Kidney (tissue), 14 donors: ENCODE results near the gene ETV6. TPM values are rescaled to one million over a fixed set of nuclear protein-coding genes. Genes with fewer than 3 reads are reported as not detected.
"Not testable (repeated sequence)": the region's sequence is repeated elsewhere in the genome, so short reads cannot be mapped to it uniquely, and the experiment has no call there.

ENCODE experiments used
- DNase-seq, 5 donors: peaks; one replicate each; pipeline ENCODE4 v3.0.0-alpha.2; 2013 to 2020
- FAIRE-seq: peaks from 2 replicates; lab custom pipeline; 2012; peaks lifted over from hg19 to GRCh38; lab: Jason Lieb, UNC
- H3K27ac ChIP-seq, 2 donors: one replicate each; pipeline ENCODE4 v1.7.0; 2013; ENCODE audit warnings: low read depth in 2 of 2, low read length in 2 of 2, inconsistent platforms in 1 of 2
- H3K27me3 ChIP-seq: one replicate; pipeline ENCODE4 v1.7.1; 2013; ENCODE audit warnings: low read length, inconsistent platforms; ENCODE audit not compliant: control insufficient read depth, insufficient read depth
- H3K36me3 ChIP-seq, 3 donors: one replicate each; pipeline versions ENCODE4 v1.7.0 to v1.7.1; 2013; ENCODE audit warnings: low read length in 3 of 3, control low read depth in 1 of 3, inconsistent platforms in 1 of 3; ENCODE audit not compliant: insufficient read depth in 3 of 3, control insufficient read depth in 2 of 3
- H3K4me1 ChIP-seq, 3 donors: one replicate each; pipeline versions ENCODE4 v1.7.0 to v1.7.1; 2013; ENCODE audit warnings: low read length in 3 of 3, inconsistent platforms in 1 of 3, low read depth in 1 of 3; ENCODE audit not compliant: control insufficient read depth in 2 of 3, insufficient read depth in 2 of 3
- H3K4me3 ChIP-seq, 3 donors: one replicate each; pipeline versions ENCODE4 v1.7.0 to v1.8.1; 2013; ENCODE audit warnings: low read length in 3 of 3, control low read depth in 1 of 3, inconsistent platforms in 1 of 3
- H3K9ac ChIP-seq, 3 donors: one replicate each; pipeline versions ENCODE4 v1.7.0 to v1.7.1; 2013; ENCODE audit warnings: low read length in 3 of 3, control low read depth in 1 of 3, inconsistent platforms in 1 of 3
- H3K9me3 ChIP-seq, 3 donors: one replicate each; pipeline versions ENCODE4 v1.7.0 to v1.7.1; 2013; ENCODE audit warnings: low read length in 3 of 3, control low read depth in 1 of 3, inconsistent platforms in 1 of 3; ENCODE audit not compliant: control insufficient read depth in 2 of 3, insufficient read depth in 1 of 3
- intact Hi-C: fragments of 100-400 bp; cut with DNase I; formaldehyde crosslinking; loops from one replicate; pipeline ENCODE4 v1.11.1; 2022
- polyA plus RNA-seq: library from polyadenylated mRNA; stranded (reverse); fragments of 350-450 nt; fragmentation: Illumina TruSeq; extraction: RNeasy Lipid Tissue Mini Kit (QIAGEN cat#74804); gene quantifications from one replicate; pipeline ENCODE4 v1.2.3, GENCODE V29; 2014; ENCODE audit warnings: low read depth, low replicate concordance; ENCODE audit not compliant: insufficient read depth
- total RNA-seq: library from RNA; stranded (reverse); fragmentation: NEBNext Ultra II Directional; extraction: Animal tissue kit (Norgen Biotek cat#: 25700); gene quantifications from one replicate; pipeline ENCODE4 v1.2.1, GENCODE V29; 2021
- TF ChIP-seq, protein P1 (sequence below): IDR thresholded peaks from 3 replicates; pipeline ENCODE4 v1.5.1; 2012; ENCODE audit warnings: mild to moderate bottlenecking, moderate library complexity, borderline replicate concordance; ENCODE audit not compliant: insufficient read depth; ENCODE audit errors: extremely low read depth
- donor health status: control.
- donor health status: control.
- donor health status: control.
- donor health status: control.
- donor health status: control.
- donor health status: DM: yes; HTN: yes; CAD: no.
- donor health status: Normal renal cell carcinoma (clear cell type).

The ETV6 gene
- total and polyA plus RNA-seq, 2 donors from 2014 or later = 5.2 to 59.8 TPM

DNA sequence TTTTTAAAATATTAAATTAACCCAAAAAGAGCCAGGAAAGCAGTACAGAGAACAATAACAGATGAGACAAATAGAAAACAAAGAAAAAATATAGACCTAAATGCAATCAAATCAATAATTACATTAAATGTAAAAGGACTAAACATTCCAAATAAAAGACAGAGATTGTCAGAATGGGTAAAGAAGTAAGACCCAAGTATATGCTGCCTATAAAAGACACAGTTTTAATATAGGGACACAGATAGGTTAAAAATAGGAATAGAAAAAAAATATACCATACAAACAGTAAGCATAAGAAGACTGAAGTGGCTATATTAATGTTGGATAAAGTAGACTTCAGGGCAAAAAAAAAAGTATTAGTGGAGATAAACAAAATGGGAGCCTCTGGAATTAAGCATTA, 258.2 kb downstream of the ETV6 start:
- no peak overlapping the region for H3K4me3 ChIP-seq
- no peaks in the 10 kb centered on the region for H3K4me1 ChIP-seq
- TF ChIP-seq, protein P1, sequence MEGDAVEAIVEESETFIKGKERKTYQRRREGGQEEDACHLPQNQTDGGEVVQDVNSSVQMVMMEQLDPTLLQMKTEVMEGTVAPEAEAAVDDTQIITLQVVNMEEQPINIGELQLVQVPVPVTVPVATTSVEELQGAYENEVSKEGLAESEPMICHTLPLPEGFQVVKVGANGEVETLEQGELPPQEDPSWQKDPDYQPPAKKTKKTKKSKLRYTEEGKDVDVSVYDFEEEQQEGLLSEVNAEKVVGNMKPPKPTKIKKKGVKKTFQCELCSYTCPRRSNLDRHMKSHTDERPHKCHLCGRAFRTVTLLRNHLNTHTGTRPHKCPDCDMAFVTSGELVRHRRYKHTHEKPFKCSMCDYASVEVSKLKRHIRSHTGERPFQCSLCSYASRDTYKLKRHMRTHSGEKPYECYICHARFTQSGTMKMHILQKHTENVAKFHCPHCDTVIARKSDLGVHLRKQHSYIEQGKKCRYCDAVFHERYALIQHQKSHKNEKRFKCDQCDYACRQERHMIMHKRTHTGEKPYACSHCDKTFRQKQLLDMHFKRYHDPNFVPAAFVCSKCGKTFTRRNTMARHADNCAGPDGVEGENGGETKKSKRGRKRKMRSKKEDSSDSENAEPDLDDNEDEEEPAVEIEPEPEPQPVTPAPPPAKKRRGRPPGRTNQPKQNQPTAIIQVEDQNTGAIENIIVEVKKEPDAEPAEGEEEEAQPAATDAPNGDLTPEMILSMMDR = no peak
- no peak overlapping the region for H3K27ac ChIP-seq
- peaks cover 0 to 12% (median 0%) of the 10 kb centered on the region in 3 donors for H3K9me3 ChIP-seq
- intact Hi-C loops = no loop called here
- no peak for FAIRE-seq
- DNase-seq = no peak
- no peak overlapping the region for H3K9ac ChIP-seq
- no peaks in the 10 kb centered on the region for H3K27me3 ChIP-seq
- no peaks in the 10 kb centered on the region for H3K36me3 ChIP-seq

DNA sequence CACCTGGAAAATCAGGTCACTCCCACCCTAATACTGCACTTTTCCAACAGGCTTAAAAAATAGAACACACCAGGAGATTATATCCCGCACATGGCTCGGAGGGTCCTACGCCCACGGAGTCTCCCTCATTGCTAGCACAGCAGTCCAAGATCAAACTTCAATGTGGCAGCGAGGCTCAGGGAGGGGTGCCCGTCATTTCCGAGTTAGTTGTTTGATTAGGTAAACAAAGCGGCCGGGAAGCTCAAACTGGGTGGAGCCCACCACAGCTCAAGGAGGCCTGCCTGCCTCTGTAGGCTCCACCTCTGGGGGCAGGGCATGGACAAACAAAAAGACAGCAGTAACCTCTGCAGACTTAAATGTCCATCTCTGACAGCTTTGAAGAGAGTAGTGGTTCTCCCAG, 259.9 kb downstream of the ETV6 start:
- peaks cover 0 to 12% (median 0%) of the 10 kb centered on the region in 3 donors for H3K9me3 ChIP-seq
- H3K4me3 ChIP-seq, H3K4me1 ChIP-seq, H3K9ac ChIP-seq, FAIRE-seq, DNase-seq, intact Hi-C loops, H3K36me3 ChIP-seq, H3K27ac ChIP-seq, H3K27me3 ChIP-seq: not testable (repeated sequence)

DNA sequence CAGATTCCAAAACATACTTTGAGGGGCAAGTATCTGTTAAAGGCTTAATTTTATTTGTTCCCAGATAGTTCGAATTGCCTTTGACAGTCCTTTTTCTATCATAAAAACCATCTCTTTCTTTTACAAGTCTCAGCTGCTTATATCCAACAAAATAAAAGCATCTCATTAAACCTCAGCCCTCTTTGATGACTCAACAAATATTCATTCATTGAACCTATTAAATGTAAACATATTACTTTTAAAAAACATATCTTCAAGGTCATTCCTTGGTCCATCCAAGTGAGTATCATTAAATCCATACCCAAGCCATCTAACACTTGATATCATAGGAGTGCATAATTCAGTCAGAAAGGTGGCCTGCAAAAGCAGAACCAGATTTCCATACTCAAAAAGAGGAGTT, 266.6 kb downstream of the ETV6 start:
- no peaks in the 10 kb centered on the region for H3K36me3 ChIP-seq
- intact Hi-C loops = no loop called here
- no peak overlapping the region for H3K4me3 ChIP-seq

DNA sequence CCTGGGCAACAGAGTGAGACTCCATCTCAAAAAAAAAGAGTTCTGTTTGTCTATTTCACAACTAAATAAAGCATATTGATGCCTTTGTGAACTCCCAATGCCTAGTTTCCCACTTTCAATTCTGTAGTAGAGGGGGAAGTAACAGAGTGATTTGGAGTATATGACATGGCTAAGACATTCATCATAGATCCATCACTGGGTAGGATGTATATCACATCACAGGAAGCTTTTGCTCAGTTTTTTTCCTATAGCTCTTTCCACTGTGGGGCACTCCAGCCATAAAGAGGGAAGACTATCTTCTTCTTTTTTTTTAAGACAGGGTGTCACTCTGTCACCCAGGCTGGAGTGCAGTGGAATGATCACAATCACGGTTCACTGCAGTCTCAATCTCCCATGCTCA, 267.3 kb downstream of the ETV6 start:
- no peak overlapping the region for H3K27ac ChIP-seq
- TF ChIP-seq, protein P1 = no peak
- DNase-seq (no peak), FAIRE-seq (no peak)
- H3K9ac ChIP-seq = no peak overlapping the region
- no peaks in the 10 kb centered on the region for H3K27me3 ChIP-seq
- H3K4me1 ChIP-seq = no peaks in the 10 kb centered on the region
- no peaks in the 10 kb centered on the region for H3K36me3 ChIP-seq
- H3K4me3 ChIP-seq = no peak overlapping the region
- intact Hi-C loops = no loop called here
- no peaks in the 10 kb centered on the region for H3K9me3 ChIP-seq

More for the DNA sequence above, 266.6 kb downstream of the ETV6 start:
- Histone ChIP-seq H3K27ac (no peak overlapping the region), H3K9ac (no peak overlapping the region), H3K4me1 (no peaks in the 10 kb centered on the region), H3K27me3 (no peaks in the 10 kb centered on the region), H3K9me3 (no peaks in the 10 kb centered on the region)
- DNase-seq (no peak), FAIRE-seq (no peak)
- TF ChIP-seq, protein P1 = no peak
